LNCAP (cell line): ENCODE measurements around the gene COA8.

ENCODE experiments used
- TF ChIP-seq, protein P1 (sequence below): fragments of 450-650 bp; IDR thresholded peaks from 2 replicates; pipeline ENCODE4 v1.5.1; 2017; ENCODE audit warnings: mild to moderate bottlenecking

Gene COA8

DNA sequence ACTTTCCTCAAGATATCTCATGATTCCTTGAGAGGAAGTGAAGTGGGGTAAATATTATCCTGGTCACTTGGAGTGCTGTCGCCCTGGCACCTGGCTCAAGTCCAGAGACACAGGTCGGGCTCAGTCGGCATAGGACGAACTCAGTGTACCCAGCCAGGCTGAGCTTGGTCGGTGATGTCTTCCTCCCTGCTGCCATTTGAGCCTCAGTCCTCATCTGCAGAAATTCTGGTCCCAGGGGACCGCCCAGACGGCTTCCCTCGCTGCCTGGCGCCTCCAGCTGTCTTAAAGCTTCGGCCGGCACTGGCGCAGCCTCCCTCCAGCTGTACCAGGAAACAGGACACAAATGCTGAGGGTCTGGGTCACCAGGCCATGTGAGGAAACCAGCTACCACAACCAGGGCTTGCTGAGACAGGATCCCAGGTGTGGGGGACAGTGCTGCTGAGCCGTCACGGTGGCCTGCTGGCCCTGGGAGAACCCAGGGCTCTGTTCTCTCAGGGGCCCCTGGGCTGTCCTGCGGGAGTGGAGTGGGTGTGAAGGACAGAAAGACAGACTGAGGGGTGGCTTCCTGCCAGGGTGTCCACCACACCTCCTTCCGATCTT lies 61.2 kb downstream of the COA8 start:
- TF ChIP-seq, protein P1, sequence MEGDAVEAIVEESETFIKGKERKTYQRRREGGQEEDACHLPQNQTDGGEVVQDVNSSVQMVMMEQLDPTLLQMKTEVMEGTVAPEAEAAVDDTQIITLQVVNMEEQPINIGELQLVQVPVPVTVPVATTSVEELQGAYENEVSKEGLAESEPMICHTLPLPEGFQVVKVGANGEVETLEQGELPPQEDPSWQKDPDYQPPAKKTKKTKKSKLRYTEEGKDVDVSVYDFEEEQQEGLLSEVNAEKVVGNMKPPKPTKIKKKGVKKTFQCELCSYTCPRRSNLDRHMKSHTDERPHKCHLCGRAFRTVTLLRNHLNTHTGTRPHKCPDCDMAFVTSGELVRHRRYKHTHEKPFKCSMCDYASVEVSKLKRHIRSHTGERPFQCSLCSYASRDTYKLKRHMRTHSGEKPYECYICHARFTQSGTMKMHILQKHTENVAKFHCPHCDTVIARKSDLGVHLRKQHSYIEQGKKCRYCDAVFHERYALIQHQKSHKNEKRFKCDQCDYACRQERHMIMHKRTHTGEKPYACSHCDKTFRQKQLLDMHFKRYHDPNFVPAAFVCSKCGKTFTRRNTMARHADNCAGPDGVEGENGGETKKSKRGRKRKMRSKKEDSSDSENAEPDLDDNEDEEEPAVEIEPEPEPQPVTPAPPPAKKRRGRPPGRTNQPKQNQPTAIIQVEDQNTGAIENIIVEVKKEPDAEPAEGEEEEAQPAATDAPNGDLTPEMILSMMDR, result no peak

DNA sequence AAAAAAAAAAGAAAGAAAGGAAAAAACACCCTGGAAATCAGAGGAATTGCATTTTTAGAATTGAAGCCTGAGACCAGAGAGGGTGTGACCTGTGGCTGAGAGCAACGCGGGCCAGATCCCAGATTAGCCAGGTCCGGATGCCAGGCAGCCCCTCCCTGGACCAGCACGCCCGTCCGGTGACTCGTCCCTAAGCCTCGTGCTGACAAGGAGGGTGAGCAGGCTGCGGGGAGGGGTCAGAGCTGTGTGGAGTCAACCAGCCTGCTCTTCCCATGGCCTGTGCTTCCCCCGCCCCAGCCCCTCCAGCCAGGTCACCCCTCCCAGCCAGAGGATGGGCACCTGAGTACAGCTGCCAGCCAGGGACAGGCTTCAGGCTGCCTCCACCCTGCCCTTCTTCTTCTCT lies 62.1 kb downstream of the COA8 start:
- TF ChIP-seq, protein P1, result no peak

DNA sequence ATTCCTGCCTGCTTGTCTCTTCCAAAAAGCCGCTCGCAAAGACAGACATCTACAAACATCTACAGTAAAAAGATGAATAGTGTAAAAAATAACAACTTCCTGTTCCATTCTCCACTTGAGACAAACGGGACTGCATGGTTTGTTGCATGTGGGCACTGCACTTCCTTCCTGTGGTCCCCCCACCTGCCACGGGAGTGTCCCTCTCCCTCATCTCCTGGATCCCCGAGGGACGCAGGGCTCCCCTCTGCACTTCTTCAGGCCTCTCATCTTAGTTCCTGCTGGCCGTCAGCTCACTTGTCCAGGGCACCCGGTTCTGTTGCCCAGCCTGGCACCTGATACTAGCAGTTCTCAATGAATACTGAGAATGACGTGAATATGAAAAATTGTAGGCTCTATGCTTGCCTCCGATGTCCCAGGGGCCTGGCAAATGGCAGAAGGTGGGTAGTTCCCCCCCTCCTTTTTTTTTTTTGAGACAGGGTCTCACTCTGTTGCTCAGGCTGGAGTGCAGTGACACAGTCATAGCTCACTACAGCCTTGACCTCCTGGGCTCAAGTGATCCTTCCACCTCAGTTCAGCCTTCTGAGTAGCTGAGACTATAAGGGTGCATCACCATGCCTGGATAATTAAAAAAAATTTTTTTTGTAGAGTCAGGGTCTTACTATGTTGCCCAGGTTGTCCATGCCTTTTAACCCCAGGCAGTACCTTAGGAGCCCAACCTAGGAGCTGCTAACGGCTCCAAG lies 62.8 kb downstream of the COA8 start:
- TF ChIP-seq, protein P1, result no peak

DNA sequence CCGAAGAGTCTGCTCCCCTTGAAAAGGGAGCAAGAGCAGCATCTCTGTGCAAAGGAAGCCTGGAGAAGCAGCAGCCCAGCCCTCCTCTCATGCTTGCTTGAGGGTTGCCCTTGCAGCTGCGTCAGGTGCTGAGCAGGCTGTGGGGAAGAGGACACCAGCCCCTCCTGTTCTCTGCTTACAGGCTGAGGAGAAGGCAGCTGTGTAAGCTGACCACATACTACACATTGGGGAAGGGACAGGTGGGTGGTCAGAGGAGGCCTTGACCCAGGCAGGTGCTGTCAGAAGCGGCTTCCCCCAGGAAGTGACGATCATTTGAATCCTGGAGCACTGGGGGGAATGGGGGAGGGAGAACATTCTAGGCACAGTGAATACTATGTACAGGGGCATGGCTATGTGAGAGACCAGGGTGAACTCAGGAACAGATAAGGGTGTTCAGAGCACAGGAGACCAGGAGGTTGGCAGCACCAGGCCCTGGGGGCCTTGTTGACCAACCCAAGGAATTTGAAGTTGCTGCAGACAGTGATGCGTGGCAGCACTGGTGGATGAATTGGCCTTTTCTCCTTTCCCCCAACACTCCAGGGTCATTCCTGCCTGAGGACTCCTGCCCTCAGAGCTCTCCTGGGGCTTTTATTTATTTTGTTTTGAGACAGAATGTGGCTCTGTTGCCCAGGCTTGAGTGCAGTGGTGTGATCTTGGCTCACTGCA lies 63.5 kb downstream of the COA8 start:
- TF ChIP-seq, protein P1, result no peak

DNA sequence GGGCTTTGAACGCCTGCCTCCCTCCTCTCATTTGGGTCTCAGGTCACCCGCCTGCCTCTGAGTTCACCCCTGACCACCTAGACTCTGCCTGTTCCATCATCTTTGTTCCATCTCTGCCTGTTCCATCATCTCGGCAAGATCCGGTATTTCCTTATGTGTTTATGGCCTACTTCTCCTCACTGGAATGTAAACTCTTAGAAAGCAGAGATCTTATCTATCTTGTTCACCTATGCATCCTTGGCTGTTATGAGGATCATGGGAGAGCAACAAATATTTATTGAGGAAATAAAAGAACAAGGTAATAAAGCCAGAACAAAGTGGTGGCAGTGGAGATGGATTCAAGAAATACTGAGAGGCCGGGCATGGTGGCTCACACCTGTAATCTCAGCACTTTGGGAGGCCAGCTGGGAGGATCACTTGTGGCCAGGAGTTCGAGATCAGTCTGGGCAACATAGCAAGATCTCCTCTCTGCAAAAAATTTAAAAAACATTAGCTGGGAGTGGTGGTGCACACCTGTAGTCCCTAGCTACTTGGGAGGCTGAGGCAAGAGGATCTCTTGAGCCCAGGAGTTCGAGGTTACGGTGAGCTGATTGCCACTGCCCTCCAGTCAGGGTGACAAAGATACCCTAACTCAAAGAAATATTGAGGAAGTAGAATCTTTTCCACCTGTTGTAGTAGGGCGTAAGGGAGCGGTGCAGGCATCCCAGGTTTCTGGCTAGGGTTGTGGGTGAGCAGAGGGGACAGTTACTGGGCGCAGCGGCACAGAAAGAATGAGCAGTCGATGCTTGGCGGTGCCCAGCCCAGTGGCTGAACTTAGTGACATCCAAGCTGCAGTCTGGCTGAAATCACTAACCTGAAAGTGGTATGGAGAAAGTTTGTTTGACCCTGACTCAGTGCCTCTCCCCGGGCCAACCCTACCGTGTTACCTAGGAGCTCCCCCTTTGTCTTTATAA lies 64.6 kb downstream of the COA8 start:
- TF ChIP-seq, protein P1, result no peak

DNA sequence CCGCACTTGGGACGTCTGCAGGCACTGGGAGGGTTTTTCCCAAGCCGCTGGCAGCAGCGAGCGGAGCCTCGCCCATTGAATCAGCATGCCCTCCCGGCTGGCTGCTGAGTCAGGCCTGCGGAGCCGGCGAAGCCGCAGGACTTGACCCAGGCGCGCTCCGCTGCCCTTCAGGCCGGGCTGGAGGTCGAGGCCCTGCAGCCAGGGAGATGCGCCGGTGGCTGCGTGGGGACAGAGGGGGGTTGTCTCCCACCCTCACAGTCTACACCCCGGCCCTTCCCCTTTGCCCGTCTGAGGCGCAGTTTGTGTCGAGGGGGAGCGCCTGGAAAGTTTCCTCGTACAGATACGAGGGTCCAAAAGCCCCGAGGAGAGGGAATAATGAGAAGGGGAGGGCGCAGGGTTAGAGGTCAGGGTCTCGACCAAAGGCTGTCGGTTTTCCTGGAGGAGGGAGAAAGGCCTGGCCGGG lies 65.5 kb downstream of the COA8 start:
- TF ChIP-seq, protein P1, result no peak
